Measurements from ENCODE around the gene PDCD1LG2.

Gene PDCD1LG2

DNA sequence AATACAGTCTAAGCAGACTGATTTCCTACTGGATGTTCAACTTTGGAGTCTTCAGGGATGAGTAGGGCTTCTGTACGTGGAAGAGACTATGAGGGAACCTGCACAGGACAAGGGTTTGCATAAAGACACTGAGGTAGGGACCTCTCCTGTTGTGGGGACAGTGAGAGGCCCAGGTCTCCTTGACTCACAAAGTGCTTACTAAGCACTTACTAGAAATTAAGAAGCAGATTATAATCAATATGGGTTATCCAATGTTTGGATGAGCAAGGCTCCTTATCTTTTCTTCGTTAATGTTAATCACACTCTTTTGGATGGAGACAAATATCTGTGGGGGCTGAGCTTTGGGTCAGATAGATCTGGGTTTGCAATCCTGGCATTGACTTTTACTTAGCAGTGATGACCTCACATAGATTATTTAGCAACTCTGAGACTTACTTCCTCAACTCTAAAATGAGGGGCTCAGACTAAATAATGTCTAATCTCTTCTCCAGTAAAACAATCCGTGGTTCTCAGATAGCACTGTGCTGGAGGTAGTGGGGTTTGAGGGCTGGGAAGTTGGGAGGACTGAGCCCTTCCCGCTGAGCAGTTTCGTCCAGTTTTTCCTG, 45.9 kb downstream of the PDCD1LG2 start:
- DNase-seq (ENCODE audit: extremely low read depth, low read depth) = no peak
- TF ChIP-seq, protein P1, sequence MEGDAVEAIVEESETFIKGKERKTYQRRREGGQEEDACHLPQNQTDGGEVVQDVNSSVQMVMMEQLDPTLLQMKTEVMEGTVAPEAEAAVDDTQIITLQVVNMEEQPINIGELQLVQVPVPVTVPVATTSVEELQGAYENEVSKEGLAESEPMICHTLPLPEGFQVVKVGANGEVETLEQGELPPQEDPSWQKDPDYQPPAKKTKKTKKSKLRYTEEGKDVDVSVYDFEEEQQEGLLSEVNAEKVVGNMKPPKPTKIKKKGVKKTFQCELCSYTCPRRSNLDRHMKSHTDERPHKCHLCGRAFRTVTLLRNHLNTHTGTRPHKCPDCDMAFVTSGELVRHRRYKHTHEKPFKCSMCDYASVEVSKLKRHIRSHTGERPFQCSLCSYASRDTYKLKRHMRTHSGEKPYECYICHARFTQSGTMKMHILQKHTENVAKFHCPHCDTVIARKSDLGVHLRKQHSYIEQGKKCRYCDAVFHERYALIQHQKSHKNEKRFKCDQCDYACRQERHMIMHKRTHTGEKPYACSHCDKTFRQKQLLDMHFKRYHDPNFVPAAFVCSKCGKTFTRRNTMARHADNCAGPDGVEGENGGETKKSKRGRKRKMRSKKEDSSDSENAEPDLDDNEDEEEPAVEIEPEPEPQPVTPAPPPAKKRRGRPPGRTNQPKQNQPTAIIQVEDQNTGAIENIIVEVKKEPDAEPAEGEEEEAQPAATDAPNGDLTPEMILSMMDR (IDR thresholded peaks at IDR 0.05; ENCODE audit: low read depth, low read length) = no peak

DNA sequence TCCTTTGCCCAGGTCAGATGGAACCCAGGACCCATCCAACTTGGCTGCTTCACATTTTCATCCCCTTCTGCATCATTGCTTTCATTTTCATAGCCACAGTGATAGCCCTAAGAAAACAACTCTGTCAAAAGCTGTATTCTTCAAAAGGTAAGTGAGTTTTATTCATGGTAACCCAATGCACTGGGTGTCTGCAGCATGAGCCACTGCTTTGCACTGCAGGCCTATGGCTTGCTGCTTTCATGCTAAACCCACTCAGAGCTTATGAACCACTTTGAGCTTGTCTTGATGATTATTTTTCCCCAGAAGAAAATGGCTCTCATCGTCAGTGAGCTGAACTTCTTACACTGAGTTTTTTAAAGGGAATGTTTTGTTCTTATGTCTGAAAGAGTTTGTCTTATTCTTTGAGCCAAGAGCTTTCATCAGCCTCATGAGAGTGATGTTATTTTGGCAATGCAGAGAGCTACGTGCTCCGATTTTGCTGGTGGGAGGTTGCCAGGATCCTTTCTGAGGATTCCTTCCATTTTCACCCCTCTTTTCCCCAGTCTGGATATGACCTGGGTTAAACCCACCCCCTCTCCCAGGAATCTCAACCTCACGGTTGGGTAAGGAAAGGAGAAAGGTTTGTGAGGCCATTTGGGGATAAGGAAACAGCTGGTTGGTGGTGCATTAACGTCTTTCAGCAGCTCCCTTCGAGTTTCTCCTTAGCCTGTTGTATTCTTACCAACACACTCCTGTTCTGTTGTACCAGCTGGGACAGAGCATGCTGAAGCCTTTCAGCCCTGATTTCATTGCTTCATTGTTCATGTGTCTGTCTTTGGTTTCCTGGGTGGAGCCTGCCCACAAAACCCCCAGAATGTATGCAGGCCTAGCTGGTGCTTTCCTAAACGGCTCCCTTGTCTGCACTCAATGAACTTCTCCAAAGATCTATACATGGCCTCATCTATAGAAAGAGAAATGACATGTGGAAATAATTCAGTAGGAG, 47.6 kb downstream of the PDCD1LG2 start:
- TF ChIP-seq, protein P1 (IDR thresholded peaks at IDR 0.05; ENCODE audit: low read depth, low read length) = no peak
- DNase-seq (ENCODE audit: extremely low read depth, low read depth) = no peak

DNA sequence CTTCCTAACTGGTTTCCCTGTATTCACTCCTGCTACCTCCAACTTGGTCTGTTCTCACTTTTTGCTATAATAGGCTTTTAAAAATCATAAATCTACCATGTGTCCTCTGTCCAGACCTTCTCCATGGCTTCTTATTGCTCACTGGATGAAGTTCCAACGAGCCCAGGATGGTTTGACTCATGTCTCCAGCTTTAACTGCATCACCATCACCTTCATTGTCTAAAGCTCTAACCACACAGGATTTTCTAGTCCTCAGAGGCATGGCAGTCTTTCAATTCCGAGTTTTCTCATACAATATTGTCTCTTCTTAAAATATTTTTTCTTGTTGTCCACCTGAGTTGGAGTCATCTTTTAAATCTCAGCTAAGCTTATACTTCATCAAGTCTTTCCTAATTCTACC, 49.3 kb downstream of the PDCD1LG2 start:
- no peak for DNase-seq (ENCODE audit: extremely low read depth, low read depth)
- TF ChIP-seq, protein P1 (IDR thresholded peaks at IDR 0.05; ENCODE audit: low read depth, low read length) = no peak

DNA sequence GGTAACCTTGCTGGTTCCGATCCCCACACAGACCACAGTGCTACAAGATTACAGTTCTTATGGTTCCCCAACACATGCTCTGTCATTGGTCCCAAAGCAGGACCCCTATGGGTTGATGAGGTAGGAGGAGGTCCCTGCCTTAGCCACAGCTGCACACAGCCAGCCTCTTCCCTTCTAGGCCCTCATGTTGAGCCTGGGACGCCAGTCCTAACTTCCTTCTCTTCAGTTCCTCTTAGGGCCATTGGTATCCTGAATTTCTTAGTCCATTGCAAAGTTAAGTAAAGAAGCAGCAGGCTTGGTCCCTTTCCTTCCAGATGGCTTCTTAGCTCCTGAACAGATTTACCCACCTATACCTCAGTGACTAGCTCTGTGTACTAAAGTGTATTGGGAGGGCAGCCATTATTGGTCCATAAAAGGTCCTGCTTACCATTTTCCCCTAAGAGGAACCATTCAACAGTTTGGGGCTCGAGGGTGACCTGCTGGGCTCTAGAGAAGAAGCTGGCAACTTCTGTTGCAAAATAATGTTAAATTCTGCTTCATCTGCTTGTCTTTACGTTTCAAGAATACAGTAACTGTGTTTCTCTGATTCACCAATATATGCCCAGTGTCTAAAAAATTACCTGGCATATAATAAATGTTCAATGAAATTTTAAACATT, 50.2 kb downstream of the PDCD1LG2 start:
- DNase-seq (ENCODE audit: extremely low read depth, low read depth) = no peak
- TF ChIP-seq, protein P1 (IDR thresholded peaks at IDR 0.05; ENCODE audit: low read depth, low read length) = no peak

DNA sequence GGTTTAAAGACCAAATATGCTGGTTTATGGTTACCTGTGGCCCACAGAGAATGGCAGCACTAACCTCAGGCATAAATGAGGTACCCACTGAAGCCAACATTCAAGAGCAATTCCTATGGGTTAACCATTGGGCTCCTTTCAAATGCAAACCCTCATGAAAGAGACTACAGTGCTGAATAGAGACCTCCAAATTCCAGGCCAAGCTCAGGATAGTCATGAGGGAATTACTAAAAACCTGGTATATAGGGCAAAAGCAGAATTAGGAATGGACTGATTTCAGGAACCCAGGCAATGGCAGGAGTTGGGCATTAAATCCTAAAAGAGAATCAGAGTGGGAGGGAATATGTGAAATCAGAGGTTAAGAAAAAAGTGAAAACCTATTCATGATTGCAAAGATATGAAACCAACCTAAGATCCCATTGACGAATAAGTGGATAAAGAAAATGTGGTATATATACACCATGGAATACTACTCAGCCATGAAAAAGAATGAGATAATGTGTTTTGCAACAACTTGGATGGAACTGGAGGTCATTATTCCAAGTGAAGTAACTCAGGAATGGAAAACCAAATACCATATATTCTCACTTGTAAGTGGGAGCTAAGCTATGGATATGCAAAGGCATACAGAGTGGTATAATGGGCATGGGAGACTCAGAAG, 51.6 kb downstream of the PDCD1LG2 start:
- TF ChIP-seq, protein P1 (IDR thresholded peaks at IDR 0.05; ENCODE audit: low read depth, low read length) = no peak
- no peak for DNase-seq (ENCODE audit: extremely low read depth, low read depth)

DNA sequence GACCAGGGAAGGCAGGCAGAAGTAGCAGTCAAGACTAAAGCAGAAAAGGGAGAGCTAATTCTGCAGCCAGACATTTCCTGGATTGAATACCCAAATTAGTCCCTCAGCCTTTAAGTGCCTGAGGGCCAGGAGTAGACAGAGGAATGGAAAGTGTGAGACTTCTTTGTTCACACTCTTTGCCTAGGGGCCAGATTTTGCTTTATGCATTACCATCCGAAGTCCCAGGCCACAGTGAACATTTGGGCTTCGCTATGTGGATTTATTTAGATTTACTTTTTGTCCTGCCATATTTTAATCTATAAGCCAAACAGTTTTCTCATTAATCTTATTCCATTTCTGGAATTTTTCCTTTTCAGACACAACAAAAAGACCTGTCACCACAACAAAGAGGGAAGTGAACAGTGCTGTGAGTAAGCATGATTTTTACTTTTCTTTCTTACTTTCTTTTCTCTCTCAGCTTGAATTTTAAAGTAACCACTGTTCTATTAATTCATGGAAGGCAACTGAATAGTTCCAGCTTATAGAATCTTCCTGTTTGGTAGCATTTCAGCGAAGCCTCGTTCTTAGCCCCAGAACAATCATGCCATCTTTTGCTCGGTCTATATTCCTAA, 52.6 kb downstream of the PDCD1LG2 start:
- TF ChIP-seq, protein P1 (IDR thresholded peaks at IDR 0.05; ENCODE audit: low read depth, low read length) = no peak
- no peak for DNase-seq (ENCODE audit: extremely low read depth, low read depth)
